HG02870 (cell line): ENCODE data around the gene MYH13.
"Not testable (repeated sequence)": the region's sequence is repeated elsewhere in the genome, so short reads cannot be mapped to it uniquely, and the experiment has no call there.

Experiments
- ATAC-seq: cut with Tn5 transposase; IDR thresholded peaks from one replicate; pipeline ENCODE4 v1.9.1; 2021; ENCODE audit warnings: mild to moderate bottlenecking, moderate library complexity; ENCODE audit not compliant: unreplicated experiment

Gene MYH13

DNA sequence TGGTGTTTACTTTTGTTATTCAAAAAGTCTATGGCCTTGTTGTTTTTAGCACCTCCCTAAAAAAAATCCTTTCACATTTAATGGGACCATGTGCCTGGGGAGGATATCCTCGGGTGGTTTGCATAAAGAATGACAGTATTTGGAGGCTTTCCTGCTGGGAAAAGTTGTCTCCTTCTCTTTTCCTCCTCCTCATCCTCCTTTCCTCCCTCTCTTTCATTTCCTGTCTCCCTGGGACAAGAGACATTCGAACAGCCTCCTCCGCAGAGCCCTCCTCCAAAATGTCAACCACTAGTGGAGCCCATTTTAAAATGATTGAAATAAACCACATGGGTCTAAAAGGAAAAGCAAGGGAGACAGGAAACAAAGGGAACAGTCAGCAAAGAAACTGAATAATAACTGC lies 67.4 kb downstream of the MYH13 start:
- ATAC-seq: no peak

DNA sequence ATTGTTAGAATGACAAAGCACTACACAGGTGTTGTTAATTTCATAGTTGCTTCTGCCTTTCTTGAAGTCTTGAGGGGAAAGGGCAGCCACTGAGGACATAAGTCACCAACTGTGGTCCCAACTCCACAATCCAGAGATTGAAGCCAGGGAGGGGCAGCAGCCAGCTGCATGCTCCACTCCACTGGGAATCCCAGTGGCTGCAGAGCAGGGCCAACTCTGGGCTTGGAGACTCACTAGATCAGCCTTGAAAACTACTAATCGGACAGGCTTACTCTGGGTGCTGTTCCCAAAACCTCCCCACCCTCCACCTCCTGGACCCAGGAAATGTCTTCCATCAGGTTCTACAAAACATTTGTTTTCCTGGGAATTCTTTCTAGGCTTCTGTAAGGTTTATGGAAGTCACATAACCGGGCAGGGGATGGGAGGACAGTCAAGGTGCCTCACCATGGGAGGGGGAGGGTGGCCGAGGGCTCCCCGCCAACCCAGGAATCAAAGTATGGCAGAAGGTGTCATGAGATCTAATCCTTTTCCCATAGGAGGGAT lies 68.0 kb downstream of the MYH13 start:
- no peak for ATAC-seq

DNA sequence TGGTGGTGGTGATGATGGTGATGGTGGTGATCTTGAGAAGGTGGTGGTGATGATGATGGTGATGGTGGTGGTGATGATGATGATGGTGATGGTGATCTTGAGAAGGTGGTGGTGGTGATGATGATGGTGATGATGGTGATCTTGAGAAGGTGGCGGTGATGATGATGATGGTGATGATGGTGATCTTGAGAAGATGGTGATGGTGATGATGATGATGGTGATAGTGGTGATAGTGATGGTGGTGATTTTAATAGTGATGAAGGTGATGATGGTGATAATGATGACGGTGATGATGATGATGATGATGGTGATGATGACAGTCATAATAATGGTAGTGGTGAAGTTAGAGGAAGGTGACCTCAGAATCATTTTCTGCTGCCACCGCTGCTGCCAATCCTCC lies 75.1 kb downstream of the MYH13 start:
- no peak for ATAC-seq

DNA sequence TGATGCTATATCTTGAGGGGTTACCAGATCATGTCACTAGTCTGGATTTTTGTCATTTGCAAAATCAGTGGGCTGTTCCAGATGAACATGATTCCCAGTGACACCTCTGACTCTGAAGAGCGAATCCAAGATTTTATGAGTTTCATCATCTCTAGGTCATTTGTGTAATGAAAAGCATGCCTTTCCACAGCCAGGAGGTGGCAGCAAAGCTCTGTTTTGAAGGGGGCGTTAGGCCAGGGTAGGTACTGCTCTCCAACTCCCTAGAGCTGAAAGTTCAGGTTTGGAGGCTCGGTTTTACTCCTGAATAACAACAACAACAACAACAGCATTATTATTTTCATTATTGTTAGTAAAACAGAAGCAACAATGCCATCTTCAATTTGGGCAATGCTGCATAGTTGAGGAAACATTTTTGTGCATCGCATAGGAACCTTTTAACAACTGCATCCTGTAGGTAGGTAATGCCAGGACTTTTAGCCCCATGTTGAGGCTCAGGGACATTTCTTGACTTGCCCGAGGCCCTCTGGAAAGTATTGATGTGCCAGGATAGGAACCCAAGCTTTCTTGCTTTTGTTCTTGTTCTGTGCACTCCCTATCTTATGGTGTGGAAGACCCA lies 77.0 kb downstream of the MYH13 start:
- peak; percentile 40 for ATAC-seq

DNA sequence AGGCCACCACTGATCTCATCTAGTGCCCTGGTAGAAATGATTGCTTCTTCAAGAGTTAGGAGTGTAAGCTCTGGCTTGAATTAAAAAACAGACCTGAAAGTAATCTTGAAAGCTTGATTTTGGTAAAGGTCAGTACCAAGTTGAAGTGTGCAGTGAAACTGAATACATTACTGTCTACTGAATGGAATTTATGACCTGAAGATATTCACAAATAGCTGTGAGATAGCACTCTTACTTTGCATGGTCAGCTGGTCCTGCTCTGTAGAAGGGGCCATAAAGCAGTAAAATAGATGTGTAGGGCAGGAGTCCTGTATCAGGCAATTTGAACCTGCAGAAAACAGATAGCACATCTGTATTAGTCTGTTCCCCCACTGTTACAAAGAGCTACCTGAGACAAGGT lies 78.6 kb downstream of the MYH13 start:
- ATAC-seq: peak; percentile 61

DNA sequence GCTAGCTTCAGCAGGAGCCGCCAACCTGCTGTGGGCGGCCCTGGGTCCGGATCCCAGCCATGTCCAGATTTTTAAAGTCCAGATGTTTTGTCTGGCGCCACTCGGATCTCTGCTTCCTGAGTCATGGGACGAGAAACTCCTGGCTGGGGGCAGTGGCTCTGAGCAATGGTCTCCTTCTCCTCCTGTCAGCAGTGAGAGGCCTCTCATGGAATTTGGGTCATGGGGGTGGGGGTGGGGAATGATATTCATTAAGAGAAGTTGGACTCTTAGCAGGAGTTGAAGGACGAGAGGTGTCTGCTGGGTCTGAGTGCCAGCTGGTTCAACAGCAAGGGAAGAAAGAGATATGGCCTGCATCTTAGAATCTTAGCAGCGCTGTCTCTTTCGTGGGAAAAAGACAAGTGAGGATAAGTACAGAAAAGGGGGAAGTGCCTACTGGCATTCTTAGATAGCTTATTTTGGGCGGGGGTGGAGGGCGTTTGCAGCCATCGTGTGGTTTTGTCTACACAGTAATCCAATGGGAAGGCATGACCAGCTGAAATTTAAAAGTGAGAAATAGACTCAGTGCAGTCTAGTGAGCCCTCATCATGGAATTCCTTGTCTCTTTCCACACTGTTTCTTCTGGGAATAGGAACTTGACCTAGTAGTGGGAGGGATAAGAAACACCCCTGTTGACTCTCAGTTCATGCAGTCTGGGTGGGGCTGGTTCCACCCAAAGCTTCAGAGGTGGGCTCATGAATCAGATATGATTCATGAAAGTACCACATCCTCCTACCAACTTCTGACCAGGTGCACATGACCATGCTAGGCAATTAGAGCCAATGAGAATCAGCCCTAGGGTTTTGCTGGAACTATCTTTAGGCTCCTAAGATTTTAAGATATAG lies 80.5 kb downstream of the MYH13 start:
- peak; percentile 60 for ATAC-seq

DNA sequence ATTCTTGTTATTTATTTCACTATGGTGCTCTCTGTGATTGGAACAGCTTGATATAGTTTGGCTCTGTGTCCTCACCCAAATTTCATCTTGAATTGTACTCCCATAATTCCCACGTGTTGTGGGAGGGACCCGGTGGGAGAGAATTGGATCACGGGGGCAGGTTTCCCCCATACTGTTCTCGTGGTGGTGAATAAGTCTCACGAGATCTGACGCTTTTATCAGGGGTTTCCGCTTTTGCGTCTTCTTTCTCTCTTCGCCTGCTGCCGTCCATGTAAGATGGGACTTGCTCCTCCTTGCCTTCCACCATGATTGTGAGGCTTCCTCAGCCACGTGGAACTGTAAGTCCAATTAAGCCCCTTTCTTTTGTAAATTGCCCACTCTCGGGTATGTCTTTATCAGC lies 81.2 kb downstream of the MYH13 start:
- ATAC-seq: not testable (repeated sequence)

DNA sequence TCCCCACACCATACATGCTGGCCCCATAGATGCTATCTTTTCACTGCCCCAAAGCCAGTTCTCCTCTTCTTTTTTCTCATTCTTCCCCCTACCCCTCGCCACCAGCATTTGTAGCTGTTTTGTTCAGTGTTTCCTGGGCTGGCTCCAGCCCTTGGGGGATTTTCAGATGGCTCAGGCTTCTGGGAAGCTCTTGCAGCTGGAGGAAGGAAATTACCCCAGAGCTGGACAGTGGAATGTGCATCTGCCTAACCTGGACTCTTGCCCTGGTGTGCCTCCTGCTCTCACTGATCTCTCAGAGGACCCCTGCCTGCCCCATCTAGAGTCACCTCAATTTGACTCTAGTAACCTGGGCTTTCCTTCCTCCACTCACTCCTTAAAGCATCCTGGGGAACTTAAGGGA lies 82.8 kb downstream of the MYH13 start:
- no peak for ATAC-seq

DNA sequence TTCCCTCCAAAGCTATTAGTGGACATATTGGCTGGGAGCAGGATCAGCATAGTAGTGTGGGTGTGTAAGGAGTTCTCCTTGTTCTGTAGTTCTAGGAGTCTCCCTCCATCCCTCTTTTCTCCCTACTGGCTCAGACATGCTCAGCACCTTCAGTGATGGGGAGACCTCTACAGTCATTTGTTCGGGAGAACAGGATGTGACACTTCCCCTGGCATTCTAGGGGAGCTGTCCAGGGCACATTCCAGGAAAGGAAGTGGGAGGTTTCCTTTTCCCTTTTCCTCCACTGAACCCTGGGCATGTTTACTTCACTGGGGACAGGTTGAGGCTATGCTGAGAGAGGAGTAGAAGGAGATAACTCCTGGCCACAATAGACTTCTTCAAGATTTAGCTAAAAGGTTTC lies 86.5 kb downstream of the MYH13 start:
- no peak for ATAC-seq

DNA sequence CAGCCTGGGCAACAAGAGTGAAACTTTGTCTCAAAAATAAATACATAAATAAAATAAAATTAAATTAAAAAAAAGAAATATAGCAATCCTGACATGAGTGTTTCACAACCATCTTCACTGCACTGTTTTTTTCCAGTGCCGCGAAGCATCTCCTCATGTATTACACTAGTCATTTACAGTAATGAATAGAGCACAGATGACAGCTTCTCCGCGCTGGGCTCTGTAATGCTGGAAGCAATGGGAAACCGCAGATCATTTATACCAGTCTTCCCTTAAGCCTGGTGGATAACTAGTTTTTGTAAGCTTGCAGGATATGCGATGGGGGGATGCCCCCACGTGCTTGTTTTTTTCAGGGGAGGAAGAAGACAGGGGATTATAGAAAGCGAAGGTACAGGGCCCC lies 86.9 kb downstream of the MYH13 start:
- no peak for ATAC-seq

DNA sequence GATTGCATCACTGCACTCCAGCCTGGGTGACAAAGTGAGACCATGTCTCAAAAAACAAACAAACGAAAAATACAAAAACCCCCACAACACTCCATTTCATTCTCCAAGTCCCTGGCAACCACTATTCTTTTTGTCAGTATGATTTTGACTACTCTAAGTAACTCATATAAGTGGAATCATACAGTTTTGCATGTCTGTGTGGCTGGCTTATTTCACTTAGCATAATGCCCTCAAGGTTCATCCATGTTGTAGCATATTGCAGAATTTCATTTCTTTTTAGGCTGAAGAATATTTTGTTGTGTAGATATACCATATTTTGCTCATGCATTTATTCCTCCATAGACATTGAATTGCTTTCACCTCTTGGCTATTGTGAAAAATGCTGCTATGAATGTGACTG lies 92.7 kb downstream of the MYH13 start:
- ATAC-seq: no peak

DNA sequence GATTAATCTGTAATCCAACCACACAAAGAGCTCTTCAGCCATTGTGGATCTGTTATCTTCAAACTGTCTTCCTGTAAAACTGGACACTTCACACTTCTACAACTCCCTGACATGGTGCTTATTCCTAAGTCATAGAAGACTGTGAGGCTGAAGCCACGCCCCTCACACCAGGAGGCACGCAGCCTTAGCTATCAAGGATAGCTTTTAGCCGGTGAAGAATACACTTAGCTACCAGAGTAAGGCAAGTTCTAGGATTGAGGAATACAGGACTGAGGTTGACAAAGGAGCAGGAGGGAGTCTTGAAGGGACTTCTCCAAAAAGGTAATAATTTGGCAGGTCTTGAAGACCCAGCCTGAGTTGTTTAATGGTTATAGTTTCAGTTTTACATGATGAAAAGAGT lies 94.6 kb downstream of the MYH13 start:
- no peak for ATAC-seq

DNA sequence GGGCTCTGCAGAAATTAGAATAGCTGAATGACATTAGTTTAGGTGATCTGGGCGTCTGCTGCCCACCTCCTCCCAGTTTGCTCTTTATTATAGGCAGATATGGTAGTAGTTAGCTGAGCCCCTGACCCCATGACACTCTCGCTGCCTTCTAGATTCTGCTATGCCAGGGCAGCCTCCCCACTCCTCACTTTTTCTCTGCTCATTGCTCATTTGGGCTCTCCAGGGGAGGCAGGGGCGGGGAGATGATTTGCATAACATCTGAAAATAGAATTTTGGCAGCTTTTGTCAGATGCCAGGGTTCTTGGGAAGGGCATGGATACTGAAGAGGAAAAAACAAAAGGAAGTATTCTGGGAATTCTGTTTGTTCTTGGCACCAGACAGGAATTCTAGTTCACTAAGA lies 96.4 kb downstream of the MYH13 start:
- no peak for ATAC-seq

DNA sequence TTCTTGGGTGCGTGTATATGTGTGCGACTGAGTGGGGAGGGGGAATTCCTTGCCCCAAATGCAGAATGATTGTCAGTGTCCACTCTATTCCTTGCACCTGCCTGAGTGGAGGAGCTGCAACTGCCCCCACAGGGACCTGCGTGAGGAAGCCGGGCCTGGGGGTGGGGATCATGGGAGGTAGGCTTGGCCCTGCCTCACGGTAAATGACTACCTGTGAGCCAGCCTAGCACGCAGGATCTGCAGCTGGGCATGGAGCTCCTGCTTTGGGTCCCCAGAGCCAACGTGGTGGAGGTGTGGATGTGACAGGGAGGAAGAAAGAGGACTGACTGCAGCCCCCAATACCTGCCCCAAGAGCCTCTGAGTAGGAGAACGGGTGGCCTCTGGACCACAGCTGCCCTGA lies 97.4 kb downstream of the MYH13 start:
- ATAC-seq: no peak

DNA sequence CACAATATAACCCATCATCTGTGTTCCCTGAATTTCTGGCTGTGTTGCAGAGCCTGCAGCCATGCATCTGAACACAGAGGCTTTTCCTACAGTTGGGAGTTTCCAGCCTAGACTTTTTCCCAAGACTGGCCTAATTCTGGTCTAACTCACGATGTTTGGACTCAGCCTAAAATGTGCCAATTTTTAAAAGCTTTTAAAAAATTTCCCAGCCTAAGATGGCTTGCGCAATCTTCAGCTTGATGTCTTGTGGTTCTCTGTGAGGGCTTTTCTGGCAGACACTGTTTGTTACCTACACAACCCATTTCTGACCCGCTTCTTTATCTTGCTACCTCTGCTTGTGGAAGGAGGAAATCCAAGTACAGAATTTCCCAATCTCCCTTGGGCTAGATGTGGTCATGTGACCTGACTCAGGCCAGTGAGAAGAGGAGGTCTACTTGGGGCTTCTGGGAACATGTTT lies 101.7 kb downstream of the MYH13 start:
- ATAC-seq: no peak

DNA sequence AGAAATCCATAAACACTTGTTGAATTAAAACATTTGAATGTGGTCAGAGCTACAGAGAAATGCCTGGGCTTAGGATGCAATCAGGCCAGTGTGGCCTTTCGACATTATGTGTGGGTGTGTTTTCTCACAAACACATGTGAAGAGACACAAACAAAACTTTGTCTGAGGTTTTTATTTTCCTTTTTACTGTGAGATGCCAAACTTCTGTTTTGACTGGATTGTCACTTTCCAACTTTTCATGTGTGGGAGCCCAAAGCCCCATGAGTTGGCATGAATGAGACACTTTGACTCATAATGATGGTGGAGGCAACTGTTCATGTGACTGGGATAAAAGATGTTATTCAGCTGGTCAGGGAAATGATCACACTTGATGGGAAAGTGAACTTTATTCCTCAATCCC lies 102.5 kb downstream of the MYH13 start:
- ATAC-seq: no peak

DNA sequence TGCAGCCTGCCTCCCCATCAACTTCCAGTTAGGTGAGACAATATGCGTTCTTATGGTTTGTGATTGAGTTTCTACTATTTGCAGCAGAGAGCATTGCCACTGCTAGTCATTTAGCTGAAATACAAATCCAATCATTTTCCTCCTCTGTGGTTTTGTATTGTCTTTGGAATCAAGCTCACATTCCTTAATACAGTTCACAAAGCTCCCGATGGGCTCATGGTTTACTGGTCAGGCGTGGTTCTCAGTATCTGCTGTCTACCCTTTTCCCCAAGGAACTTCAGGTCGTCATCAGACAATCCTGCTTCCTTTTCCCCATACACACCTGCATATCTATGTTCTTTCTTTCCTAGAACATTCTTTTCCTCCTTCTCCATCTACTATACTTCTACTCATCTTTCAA lies 104.8 kb downstream of the MYH13 start:
- ATAC-seq: no peak

DNA sequence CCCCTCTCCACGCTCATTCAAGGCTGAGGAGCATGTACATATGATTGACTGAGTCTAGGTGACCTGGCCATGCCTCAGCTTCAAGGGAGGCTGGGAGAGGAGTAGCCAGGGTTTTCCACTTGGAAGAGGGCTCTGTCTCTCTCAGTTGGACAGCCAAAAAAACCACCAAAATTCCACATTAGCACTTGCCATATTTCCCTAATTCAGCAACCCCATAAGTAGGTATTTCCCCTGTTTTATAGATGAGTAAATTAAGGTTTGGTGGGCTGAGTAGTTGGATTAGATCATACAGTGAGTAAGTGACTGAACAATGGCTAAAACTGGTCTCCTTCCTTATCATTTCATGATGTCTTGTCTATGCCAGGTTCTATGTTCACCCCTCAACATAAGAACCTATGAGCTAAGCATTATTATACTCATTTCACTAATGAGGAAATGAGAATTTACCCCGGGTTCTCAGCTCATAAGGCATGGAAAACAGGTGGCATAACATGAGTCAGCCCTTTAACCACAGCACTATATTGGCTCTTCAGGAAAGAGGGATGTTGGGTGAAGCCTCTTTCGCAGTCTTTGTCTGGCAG lies 106.4 kb downstream of the MYH13 start:
- ATAC-seq: peak; percentile 37

DNA sequence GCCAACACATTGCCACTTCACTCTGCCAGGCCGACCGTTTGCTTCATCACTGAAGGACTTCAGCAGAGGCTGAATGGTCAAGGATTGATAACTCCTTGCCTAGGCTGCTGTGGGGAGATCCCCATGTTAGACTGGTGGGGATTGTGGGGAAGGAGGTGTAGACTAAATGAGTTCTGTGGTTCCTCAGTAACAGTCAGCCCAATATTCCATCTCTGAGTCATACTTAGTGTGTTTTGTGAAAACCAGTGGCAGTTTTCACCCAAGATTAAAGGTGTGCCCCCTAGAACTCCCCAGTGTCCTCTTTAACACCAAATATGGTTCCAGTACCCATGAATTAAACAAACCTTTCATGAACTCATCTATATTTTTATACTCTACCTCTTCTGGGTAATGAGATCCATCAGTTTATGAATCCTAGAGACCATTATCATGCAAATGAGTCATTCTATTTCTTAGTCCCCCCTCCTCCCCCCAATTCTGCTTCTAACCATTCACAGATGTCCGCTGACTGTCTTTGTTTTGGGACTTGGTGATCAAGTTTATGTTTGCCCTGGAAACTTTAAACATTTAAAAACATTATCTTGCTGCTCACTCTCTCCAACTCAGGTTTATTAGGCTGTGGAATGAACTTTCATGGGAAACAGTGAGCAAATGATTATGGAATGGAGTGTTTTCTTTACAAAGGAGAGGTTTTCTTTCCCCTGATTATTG lies 107.6 kb downstream of the MYH13 start:
- ATAC-seq: peak; percentile 87

DNA sequence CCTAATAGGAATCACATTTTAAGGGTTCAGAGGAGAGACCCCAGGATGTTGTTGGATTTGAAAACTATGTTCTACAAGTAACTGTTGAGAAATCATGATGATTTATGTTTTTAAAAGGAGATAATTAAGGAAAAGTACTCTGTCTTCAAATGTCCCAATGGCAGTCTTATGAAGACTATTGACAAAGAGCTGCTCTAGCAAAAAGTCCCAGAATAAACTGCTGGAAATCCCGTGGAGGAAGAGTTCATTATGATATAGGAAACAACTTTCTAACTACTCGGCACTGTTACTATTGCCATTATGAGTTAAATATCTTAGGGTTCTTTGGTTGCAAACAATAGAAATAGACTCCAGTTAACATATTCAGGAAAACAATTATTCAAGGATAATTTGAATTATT lies 108.8 kb downstream of the MYH13 start:
- ATAC-seq: no peak

DNA sequence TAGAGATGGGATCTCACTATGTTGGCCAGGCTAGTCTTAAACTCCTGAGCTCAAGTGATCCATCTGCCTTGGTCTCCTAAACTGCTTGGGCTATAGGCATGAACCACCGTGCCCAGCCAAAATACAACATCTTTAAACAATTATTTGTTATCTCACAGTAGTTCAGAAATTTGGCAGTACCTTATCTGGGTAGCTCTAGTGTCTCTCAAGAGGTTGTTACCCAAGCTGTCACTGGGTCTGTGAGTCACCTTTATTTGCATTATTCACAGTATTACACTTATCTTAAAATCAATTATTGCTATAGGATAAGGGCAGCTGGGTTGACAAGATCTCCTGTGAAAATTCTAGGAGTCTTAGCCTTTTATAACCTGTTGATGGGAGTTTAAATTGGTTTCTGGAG lies 110.4 kb downstream of the MYH13 start:
- no peak for ATAC-seq
